ENCODE results near the gene SLC9B1.

DNA sequence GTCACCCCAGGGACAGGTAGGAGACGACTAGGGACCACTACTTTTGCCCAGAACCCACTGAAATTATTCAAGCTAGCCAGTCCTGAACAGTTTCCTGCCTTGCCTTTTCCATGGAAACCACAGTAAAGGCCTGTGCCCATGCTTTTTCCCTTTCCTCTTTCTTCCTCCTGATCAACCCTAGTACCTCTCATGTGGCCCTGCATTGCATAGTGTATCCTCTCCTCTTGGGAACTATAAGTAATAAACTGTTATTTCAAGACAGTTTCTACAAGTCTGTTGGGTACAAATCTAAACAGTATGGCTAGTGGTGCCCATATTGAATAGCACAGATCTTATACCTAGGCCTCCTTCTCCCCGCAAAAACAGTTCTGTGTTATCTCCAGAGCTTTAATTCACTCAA is 136.2 kb downstream of the SLC9B1 start:
- TF ChIP-seq EZH2 (IDR thresholded peaks at IDR 0.05; ENCODE audit: insufficient read depth, poor library complexity, severe bottlenecking) (no peak), EZH2phosphoT487 (IDR thresholded peaks at IDR 0.05; ENCODE audit: insufficient read depth, low read depth) (no peak)
